Mucosa of gallbladder (tissue), 1 donor: Measurements from ENCODE around the gene XPO6. TPM values are rescaled to one million over a fixed set of nuclear protein-coding genes. Genes with fewer than 3 reads are reported as not detected.

ENCODE experiments used
- DNase-seq: peaks from one replicate; pipeline ENCODE4 v3.0.0-alpha.2; 2020; ENCODE audit warnings: low spot score
- total RNA-seq: library from RNA; stranded (reverse); gene quantifications from one replicate; pipeline ENCODE4 v1.2.1, GENCODE V29; 2021
- donor health status: DM: no; HTN: no; CAD: no.

XPO6 gene
- total RNA-seq, 1 donor from 2014 or later: 88.4 TPM

GRCh38 chr16:28062261-28062846 is 149.4 kb downstream of the XPO6 start:
- no peak for DNase-seq

GRCh38 chr16:28061352-28062101 is 150.2 kb downstream of the XPO6 start:
- DNase-seq: no peak

- no peak for DNase-seq
These were observed 151.8 kb downstream of the XPO6 start for GRCh38 chr16:28059841-28060575.

- no peak for DNase-seq
These were observed 152.8 kb downstream of the XPO6 start for GRCh38 chr16:28058839-28059589.

- DNase-seq: no peak
These were observed 153.8 kb downstream of the XPO6 start for GRCh38 chr16:28057949-28058348.

GRCh38 chr16:28053461-28053860 is 158.3 kb downstream of the XPO6 start:
- no peak for DNase-seq

GRCh38 chr16:28052274-28053128 is 159.3 kb downstream of the XPO6 start:
- DNase-seq: no peak

- no peak for DNase-seq
These were observed 160.3 kb downstream of the XPO6 start for GRCh38 chr16:28051486-28051885.

Other genes starting within 250 kb of the XPO6 start
- gene GSG1L, start 148.3 kb downstream of the XPO6 start, total RNA-seq: not detected
- gene SBK1, start 80.6 kb upstream of the XPO6 start, total RNA-seq: 0.89 TPM
- 3.3 TPM for gene NPIPB6, start 151.5 kb upstream of the XPO6 start, total RNA-seq
- 65.2 TPM for gene EIF3CL, start 191.9 kb upstream of the XPO6 start, total RNA-seq